ENCODE results near the gene MRPL55.

The MRPL55 gene

GRCh38 chr1:228084797-228085196 lies 24.3 kb downstream of the MRPL55 start:
- peak overlapping the region; percentile 91 for H3K27ac ChIP-seq (ENCODE audit: low read length)
- H3K4me1 ChIP-seq (ENCODE audit: low read length): peaks cover 63% of the 10 kb centered on the region
- peaks cover 98% of the 10 kb centered on the region for H3K79me2 ChIP-seq (ENCODE audit: low read length)
- DNase-seq: no peak
- peak overlapping the region; percentile 100 for H3K9ac ChIP-seq (ENCODE audit: low read length)
- no peak for TF ChIP-seq CTCF (IDR thresholded peaks at IDR 0.05; ENCODE audit: low read length)
- no peak for TF ChIP-seq EZH2phosphoT487 (IDR thresholded peaks at IDR 0.05; ENCODE audit: low read length)
- TF ChIP-seq EZH2 (optimal IDR thresholded peaks at IDR 0.05; ENCODE audit: low read depth, low read length): no peak
- no peaks in the 10 kb centered on the region for H3K9me3 ChIP-seq (replicated peaks; ENCODE audit: insufficient read depth, low read length)
- peak overlapping the region; percentile 96 for H3K4me2 ChIP-seq (ENCODE audit: low read depth, low read length)
- H3K4me3 ChIP-seq (ENCODE audit: low read length): peak overlapping the region; percentile 100
- no peak overlapping the region for H2AFZ ChIP-seq (ENCODE audit: low read length)
- H3K27me3 ChIP-seq (replicated peaks; ENCODE audit: insufficient read depth, low read length): no peaks in the 10 kb centered on the region
- no peaks in the 10 kb centered on the region for H3K36me3 ChIP-seq (replicated peaks; ENCODE audit: insufficient read depth, low read length)
- no peaks in the 10 kb centered on the region for H3K9me2 ChIP-seq (replicated peaks; ENCODE audit: insufficient read depth, low read length)
- H3F3A ChIP-seq (ENCODE audit: insufficient read depth, low read length): peaks cover 67% of the 10 kb centered on the region
- peaks cover 59% of the 10 kb centered on the region for H4K20me1 ChIP-seq (ENCODE audit: insufficient read depth, low read length)

- Histone ChIP-seq H3K9ac (ENCODE audit: low read length) (peak overlapping the region; percentile 100), H3K27me3 (replicated peaks; ENCODE audit: insufficient read depth, low read length) (no peaks in the 10 kb centered on the region), H3K36me3 (replicated peaks; ENCODE audit: insufficient read depth, low read length) (no peaks in the 10 kb centered on the region), H3K4me1 (ENCODE audit: low read length) (peaks cover 58% of the 10 kb centered on the region), H3K4me2 (ENCODE audit: low read depth, low read length) (peak overlapping the region; percentile 96), H3K79me2 (ENCODE audit: low read length) (peaks cover 97% of the 10 kb centered on the region), H3K9me3 (replicated peaks; ENCODE audit: insufficient read depth, low read length) (no peaks in the 10 kb centered on the region), H3K9me2 (replicated peaks; ENCODE audit: insufficient read depth, low read length) (no peaks in the 10 kb centered on the region), H3K27ac (ENCODE audit: low read length) (peak overlapping the region; percentile 91), H3F3A (ENCODE audit: insufficient read depth, low read length) (peaks cover 62% of the 10 kb centered on the region), H4K20me1 (ENCODE audit: insufficient read depth, low read length) (peaks cover 55% of the 10 kb centered on the region), H3K4me3 (ENCODE audit: low read length) (peak overlapping the region; percentile 100), H2AFZ (ENCODE audit: low read length) (no peak overlapping the region)
- peak; percentile 51 for DNase-seq
- no peak for TF ChIP-seq EZH2 (optimal IDR thresholded peaks at IDR 0.05; ENCODE audit: low read depth, low read length)
- TF ChIP-seq EZH2phosphoT487 (IDR thresholded peaks at IDR 0.05; ENCODE audit: low read length): no peak
- no peak for TF ChIP-seq CTCF (IDR thresholded peaks at IDR 0.05; ENCODE audit: low read length)
These were observed 24.8 kb downstream of the MRPL55 start for GRCh38 chr1:228084325-228084724.

GRCh38 chr1:228083871-228084278 lies 25.2 kb downstream of the MRPL55 start:
- Histone ChIP-seq H3K9me2 (replicated peaks; ENCODE audit: insufficient read depth, low read length) (no peaks in the 10 kb centered on the region), H4K20me1 (ENCODE audit: insufficient read depth, low read length) (peaks cover 50% of the 10 kb centered on the region), H3K4me1 (ENCODE audit: low read length) (peaks cover 54% of the 10 kb centered on the region)

More at GRCh38 chr1:228083871-228084278, 25.2 kb downstream of the MRPL55 start:
- H3F3A ChIP-seq (ENCODE audit: insufficient read depth, low read length): peaks cover 58% of the 10 kb centered on the region
- TF ChIP-seq CTCF (IDR thresholded peaks at IDR 0.05; ENCODE audit: low read length): peak; percentile 4; the same call in 1 of the 2 replicates
- no peak for TF ChIP-seq EZH2phosphoT487 (IDR thresholded peaks at IDR 0.05; ENCODE audit: low read length)
- no peak for TF ChIP-seq EZH2 (optimal IDR thresholded peaks at IDR 0.05; ENCODE audit: low read depth, low read length)
- H3K27ac ChIP-seq (ENCODE audit: low read length): peak overlapping the region; percentile 91
- H3K4me3 ChIP-seq (ENCODE audit: low read length): peak overlapping the region; percentile 100
- H3K27me3 ChIP-seq (replicated peaks; ENCODE audit: insufficient read depth, low read length): no peaks in the 10 kb centered on the region
- H3K9ac ChIP-seq (ENCODE audit: low read length): peak overlapping the region; percentile 100
- DNase-seq: peak; percentile 49
- H3K36me3 ChIP-seq (replicated peaks; ENCODE audit: insufficient read depth, low read length): no peaks in the 10 kb centered on the region
- H2AFZ ChIP-seq (ENCODE audit: low read length): no peak overlapping the region
- peaks cover 96% of the 10 kb centered on the region for H3K79me2 ChIP-seq (ENCODE audit: low read length)
- no peaks in the 10 kb centered on the region for H3K9me3 ChIP-seq (replicated peaks; ENCODE audit: insufficient read depth, low read length)
- peak overlapping the region; percentile 96 for H3K4me2 ChIP-seq (ENCODE audit: low read depth, low read length)
